Small intestine (tissue), 7 donors: ENCODE results near the gene CLIC4. TPM values are rescaled to one million over a fixed set of nuclear protein-coding genes. Genes with fewer than 3 reads are reported as not detected.
"Not testable (repeated sequence)": the region's sequence is repeated elsewhere in the genome, so short reads cannot be mapped to it uniquely, and the experiment has no call there.

Experiments used
- DNase-seq, 2 donors: peaks; one replicate each; pipeline versions ENCODE4 v3.0.0 to v3.0.0-alpha.2; 2013
- FAIRE-seq: peaks from 2 replicates; lab custom pipeline; 2012; peaks lifted over from hg19 to GRCh38; lab: Jason Lieb, UNC
- H3K27ac ChIP-seq, 3 donors: one replicate each; pipeline ENCODE4 v1.5.1; 2013; ENCODE audit warnings: low read length in 2 of 3, mild to moderate bottlenecking in 2 of 3, control low read depth in 1 of 3, inconsistent platforms in 1 of 3, low read depth in 1 of 3, moderate library complexity in 1 of 3
- H3K27me3 ChIP-seq, 3 donors: one replicate each; pipeline ENCODE4 v1.6.1; 2013; ENCODE audit warnings: low read length in 3 of 3, inconsistent platforms in 1 of 3; ENCODE audit not compliant: control insufficient read depth in 3 of 3, insufficient read depth in 3 of 3
- H3K36me3 ChIP-seq, 3 donors: one replicate each; pipeline ENCODE4 v1.6.1; 2013; ENCODE audit warnings: low read length in 3 of 3, inconsistent platforms in 1 of 3, low read depth in 1 of 3, mild to moderate bottlenecking in 1 of 3, moderate library complexity in 1 of 3; ENCODE audit not compliant: control insufficient read depth in 3 of 3, insufficient read depth in 2 of 3
- H3K4me1 ChIP-seq, 3 donors: one replicate each; pipeline ENCODE4 v1.6.1; 2013; ENCODE audit warnings: low read length in 2 of 3, inconsistent platforms in 1 of 3, low read depth in 1 of 3, mild to moderate bottlenecking in 1 of 3, moderate library complexity in 1 of 3; ENCODE audit not compliant: control insufficient read depth in 3 of 3, insufficient read depth in 2 of 3
- H3K4me3 ChIP-seq, 3 donors: one replicate each; pipeline ENCODE4 v1.5.1; 2013; ENCODE audit warnings: low read length in 3 of 3, control low read depth in 1 of 3, inconsistent platforms in 1 of 3, low read depth in 1 of 3, mild to moderate bottlenecking in 1 of 3, moderate library complexity in 1 of 3
- H3K9me3 ChIP-seq, 2 donors: one replicate each; pipeline ENCODE4 v1.6.1; 2013; ENCODE audit warnings: low read depth in 1 of 2, low read length in 1 of 2; ENCODE audit not compliant: control insufficient read depth in 2 of 2, insufficient read depth in 1 of 2
- WGBS, 3 donors: extraction: QIAGEN DNeasy Blood & Tissue Kit; methylation state at CpG; one replicate each; pipeline ENCODE4 v1.1.7; 2013; 5-methylcytosine and 5-hydroxymethylcytosine counted together
- polyA plus RNA-seq, 4 donors: library from polyadenylated mRNA; stranded (reverse) in 3 of 4; unstranded in 1 of 4; fragments of 200-250 nt in 3 of 4; fragments of 120-200 nt in 1 of 4; gene quantifications; one replicate each; pipeline versions ENCODE4 v1.2.1 to v1.2.3, GENCODE V29; 2013
- donor health status: healthy with polysubstance abuse.
- donor health status: control.
- donor health status: control.
- donor health status: Bipolar disorder and iron deficiency.
- donor health status: healthy.

The CLIC4 gene
- polyA plus RNA-seq, 4 donors, result 2.0 to 47.4 (median 25.4) TPM

DNA sequence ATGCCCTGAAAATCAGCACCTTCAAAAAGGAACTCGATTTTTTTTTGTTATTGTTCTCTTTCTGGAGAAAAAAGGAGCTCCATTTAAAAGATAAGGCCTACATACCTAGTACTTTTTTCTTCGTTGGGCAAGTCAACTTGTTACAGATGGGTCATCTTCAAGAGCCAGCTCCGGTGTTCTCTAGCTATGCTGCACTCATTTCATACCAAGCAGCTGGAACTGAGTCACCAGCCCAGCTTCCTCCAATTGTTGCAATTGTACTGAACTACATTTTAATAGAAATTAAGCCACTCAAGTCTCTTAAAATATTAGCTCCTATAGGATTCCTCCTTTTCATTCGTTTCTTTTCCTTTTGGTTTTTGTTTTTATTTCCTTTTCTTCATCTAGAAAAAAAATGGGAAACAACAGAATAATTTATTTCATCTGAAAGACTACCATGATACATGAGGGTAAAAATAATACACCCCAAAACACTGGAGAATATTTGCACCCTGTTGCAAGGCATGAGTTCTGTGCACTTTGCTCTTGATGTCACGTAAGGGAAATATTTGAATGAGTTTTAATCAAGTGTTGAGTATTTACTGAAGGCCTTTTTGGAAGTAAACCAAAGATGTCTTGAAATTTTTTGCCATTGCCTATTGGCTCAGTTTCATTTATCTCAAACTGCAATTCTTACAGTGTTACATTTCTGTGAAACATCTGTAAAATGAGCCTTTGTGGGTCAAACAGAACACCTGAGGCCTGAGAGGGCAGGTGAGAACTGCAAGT lies 60.5 kb downstream of the CLIC4 start:
- H3K9me3 ChIP-seq, result no peaks in the 10 kb centered on the region
- H3K27ac ChIP-seq, result peak overlapping the region in 1 of 3 donors; percentile 14
- no peaks in the 10 kb centered on the region for H3K27me3 ChIP-seq
- no peak overlapping the region for H3K4me3 ChIP-seq
- DNase-seq (no peak), FAIRE-seq (no peak)
- peaks cover 0 to 2% (median 0%) of the 10 kb centered on the region in 3 donors for H3K36me3 ChIP-seq
- no peaks in the 10 kb centered on the region for H3K4me1 ChIP-seq
- WGBS, 3 donors, result 66 to 78% (median 72%) methylated on average over 5 of the region's 5 CpGs

DNA sequence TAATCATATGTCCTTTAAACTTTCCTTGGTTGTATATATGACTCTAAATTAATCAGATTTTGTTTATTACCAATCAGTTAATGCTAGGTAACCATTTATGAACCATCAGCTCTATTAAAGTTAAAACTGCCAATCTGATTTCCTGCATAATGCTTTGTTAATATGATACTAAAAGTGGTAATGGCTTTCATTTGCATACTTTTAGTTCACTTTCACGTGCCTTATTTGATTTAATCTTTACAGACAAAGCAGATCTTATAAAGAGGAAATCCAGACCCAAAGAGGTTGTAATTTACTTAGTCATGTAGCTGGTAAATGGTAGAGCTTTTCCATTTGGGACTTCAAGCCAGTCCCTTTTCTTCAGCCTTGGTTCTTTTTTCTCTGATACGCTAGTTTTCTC lies 61.3 kb downstream of the CLIC4 start:
- no peaks in the 10 kb centered on the region for H3K4me1 ChIP-seq

DNA sequence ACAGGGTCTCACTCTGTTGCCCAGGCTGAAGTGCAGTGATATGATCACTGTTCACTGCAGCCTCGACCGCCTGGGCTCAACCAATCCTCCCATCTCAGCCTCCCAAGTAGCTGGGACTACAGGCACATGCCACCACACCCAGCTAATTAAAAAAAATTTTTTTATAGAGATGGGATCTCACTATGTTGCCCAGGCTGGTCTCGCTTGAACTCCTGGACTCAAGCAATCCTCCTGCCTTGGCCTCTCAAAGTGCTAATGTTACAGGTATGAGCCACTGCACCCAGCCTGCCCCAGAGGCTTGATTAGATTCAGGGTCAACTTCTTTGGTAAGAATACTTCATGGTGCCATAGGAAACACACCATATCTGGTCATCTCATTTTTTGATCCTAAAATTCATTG lies 66.2 kb downstream of the CLIC4 start:
- not testable (repeated sequence) for H3K27ac ChIP-seq, FAIRE-seq, H3K4me1 ChIP-seq, H3K4me3 ChIP-seq, H3K9me3 ChIP-seq, H3K36me3 ChIP-seq, DNase-seq, H3K27me3 ChIP-seq
- 89 to 98% (median 90%) methylated on average over 3 of the region's 3 CpGs for WGBS, 3 donors

More for the DNA sequence above, 61.3 kb downstream of the CLIC4 start:
- Histone ChIP-seq H3K27ac (no peak overlapping the region), H3K36me3 (peaks cover 0 to 2% (median 0%) of the 10 kb centered on the region in 3 donors), H3K9me3 (no peaks in the 10 kb centered on the region), H3K4me3 (no peak overlapping the region), H3K27me3 (no peaks in the 10 kb centered on the region)
- 68 to 71% (median 69%) methylated on average over 2 of the region's 2 CpGs for WGBS, 3 donors
- no peak for FAIRE-seq
- DNase-seq, result no peak

DNA sequence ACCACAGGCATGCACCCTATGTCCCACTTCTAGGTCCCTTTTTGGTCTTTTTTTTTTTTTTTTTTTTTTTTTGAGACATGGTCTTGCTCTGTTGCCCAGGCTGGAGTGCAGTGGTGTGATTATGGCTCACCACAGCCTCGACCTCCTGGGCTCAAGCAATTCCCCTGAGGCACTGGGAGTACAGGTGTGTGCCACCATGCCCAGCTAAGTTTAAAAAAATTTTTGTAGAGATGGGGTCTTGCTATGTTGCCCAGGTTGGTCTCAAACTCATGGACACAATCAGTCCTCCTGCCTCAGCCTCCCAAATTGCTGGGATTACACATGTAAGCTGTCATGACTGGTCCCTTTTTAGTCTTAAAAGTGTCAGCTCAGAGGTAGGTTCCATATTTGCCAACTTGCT lies 75.0 kb downstream of the CLIC4 start:
- 56 to 73% (median 56%) methylated on average over 1 of the region's 1 CpG for WGBS, 3 donors
- not testable (repeated sequence) for H3K27ac ChIP-seq, DNase-seq, FAIRE-seq, H3K27me3 ChIP-seq, H3K4me1 ChIP-seq, H3K4me3 ChIP-seq, H3K9me3 ChIP-seq, H3K36me3 ChIP-seq

DNA sequence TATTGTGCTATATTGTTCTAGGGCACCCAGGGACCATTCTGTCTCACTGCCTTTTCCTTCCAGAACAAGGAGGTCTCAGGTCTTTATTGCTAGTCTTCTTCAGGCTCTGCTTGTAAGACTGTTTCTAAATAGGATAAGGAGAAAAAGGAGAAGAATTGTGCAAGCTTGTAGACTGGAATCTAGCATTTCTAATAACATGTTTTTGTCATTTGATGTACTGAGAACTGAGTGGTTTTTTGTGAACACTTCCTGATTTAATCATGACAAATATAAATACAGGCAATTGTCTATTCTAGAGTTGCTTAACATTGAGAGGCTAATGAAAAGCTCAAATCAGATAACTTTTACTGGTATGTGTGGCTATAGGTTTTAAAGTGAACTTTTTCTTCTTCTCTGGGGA lies 77.6 kb downstream of the CLIC4 start:
- Histone ChIP-seq H3K9me3 (no peaks in the 10 kb centered on the region), H3K36me3 (no peaks in the 10 kb centered on the region)
- no peak for FAIRE-seq

DNA sequence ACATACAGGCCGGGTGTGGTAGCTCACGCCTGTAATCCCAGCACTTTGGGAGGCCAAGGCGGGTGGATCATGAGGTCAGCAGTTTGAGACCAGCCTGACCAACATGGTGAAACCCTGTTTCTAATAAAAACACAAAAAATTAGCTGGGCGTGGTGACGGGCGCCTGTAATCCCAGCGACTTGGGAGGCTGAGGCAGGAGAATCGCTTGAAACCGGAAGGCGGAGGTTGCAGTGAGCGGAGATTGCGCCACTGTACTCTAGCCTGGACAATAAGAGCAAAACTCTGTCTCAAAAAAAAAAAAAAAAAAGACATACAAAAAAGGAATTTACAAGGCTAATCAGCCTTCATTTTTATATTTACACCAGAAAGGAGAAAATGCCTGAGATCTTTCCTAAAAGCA lies 78.2 kb downstream of the CLIC4 start:
- H3K4me3 ChIP-seq, H3K27ac ChIP-seq, H3K36me3 ChIP-seq, H3K9me3 ChIP-seq, H3K27me3 ChIP-seq, H3K4me1 ChIP-seq, FAIRE-seq, DNase-seq: not testable (repeated sequence)
- WGBS, 3 donors, result 93 to 94% (median 93%) methylated on average over 12 of the region's 12 CpGs

More for the DNA sequence above, 77.6 kb downstream of the CLIC4 start:
- DNase-seq, result no peak
- Histone ChIP-seq H3K4me3 (no peak overlapping the region), H3K4me1 (no peaks in the 10 kb centered on the region), H3K27ac (no peak overlapping the region), H3K27me3 (no peaks in the 10 kb centered on the region)

DNA sequence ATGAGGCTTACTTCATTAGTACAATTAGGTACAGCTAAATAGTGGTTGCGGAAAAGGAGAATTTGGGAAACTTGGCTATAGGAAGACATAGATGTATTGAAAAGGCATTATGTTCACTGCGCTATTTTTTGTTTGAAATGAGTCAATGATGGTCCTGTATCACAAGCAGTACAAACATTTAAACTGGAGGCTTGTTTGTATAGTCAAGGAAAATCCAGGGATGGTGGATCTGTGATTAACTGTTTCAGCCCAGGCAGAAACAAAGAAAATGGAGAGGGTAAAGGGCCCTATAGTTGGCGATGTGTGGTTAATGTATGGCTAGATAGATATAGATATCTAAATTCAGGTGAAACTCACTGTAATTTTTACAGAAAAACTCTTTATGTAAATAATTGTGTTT lies 79.9 kb downstream of the CLIC4 start:
- Histone ChIP-seq H3K9me3 (no peaks in the 10 kb centered on the region), H3K36me3 (no peaks in the 10 kb centered on the region), H3K4me3 (no peak overlapping the region), H3K4me1 (no peaks in the 10 kb centered on the region), H3K27me3 (no peaks in the 10 kb centered on the region), H3K27ac (no peak overlapping the region)
- DNase-seq, result no peak
- 89 to 97% (median 94%) methylated on average over 3 of the region's 3 CpGs for WGBS, 3 donors
- no peak for FAIRE-seq

DNA sequence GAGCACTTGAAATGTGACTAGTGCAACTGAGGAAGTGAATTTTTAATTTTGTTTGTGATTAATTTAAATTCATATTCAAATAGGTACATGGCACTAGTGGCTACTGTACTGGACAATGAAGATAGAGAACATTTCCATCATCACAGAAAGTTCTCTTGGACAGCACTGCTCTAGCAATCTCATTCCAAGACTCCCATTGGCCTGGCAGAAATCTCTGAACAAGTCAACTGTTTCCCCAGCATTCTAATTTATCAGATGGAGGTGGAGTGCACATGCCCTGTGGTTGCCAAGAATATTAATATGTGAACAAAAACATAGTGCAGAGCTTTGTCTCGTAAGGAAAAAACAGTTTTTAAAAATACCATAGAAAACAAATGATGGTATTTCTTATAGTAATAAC lies 81.3 kb downstream of the CLIC4 start:
- FAIRE-seq (no peak), DNase-seq (no peak)
- H3K4me1 ChIP-seq, result no peaks in the 10 kb centered on the region
- H3K36me3 ChIP-seq, result no peaks in the 10 kb centered on the region
- no peaks in the 10 kb centered on the region for H3K27me3 ChIP-seq
- WGBS, 3 donors, result 61 to 86% (median 76%) methylated on average over 1 of the region's 1 CpG
- no peak overlapping the region for H3K4me3 ChIP-seq
- H3K27ac ChIP-seq, result no peak overlapping the region
- H3K9me3 ChIP-seq, result no peaks in the 10 kb centered on the region
